ENCODE measurements around the gene MALSU1. TPM values are rescaled to one million over a fixed set of nuclear protein-coding genes. Genes with fewer than 3 reads are reported as not detected.
A peak's percentile ranks its signal among the peaks of the same experiment; 100 is the strongest.

The MALSU1 gene
- total RNA-seq (77.6 and 85.0 TPM in 2 replicates), polyA plus RNA-seq (54.8 and 73.2 TPM in 2 replicates), polyA minus RNA-seq (ENCODE audit: low replicate concordance) (4.6 and 16.1 TPM in 2 replicates)
- polyA plus RNA-seq (2012) = 82.9 and 96.7 TPM in 2 replicates

- Histone ChIP-seq H3K79me2 (ENCODE audit: control insufficient read depth, insufficient read depth, low read length) (peaks cover 38% of the 10 kb centered on the region), H3K4me1 (ENCODE audit: control insufficient read depth, extremely low read depth, insufficient read depth, low read length) (peaks cover 15% of the 10 kb centered on the region), H3K27me3 (ENCODE audit: control insufficient read depth, insufficient read depth, low read length) (no peaks in the 10 kb centered on the region), H3K9ac (ENCODE audit: insufficient read depth, low read length) (peak within 1 kb of the TSS; percentile 84), H3K4me3 (replicated peaks in 1 of 4; ENCODE audit: control extremely low read depth in 1 of 4, insufficient read depth in 1 of 4, low read depth in 3 of 4, low read length in 4 of 4) (peak within 1 kb of the TSS; percentile 82 to 98 (median 93)), H3K4me2 (ENCODE audit: extremely low read depth, insufficient read depth, low read length) (peak within 1 kb of the TSS; percentile 91), H4K20me1 (ENCODE audit: control insufficient read depth, extremely low read depth, insufficient read depth, low read length) (no peaks in the 10 kb centered on the region), H2AFZ (ENCODE audit: low read length) (peak within 1 kb of the TSS; percentile 90), H3K27ac (ENCODE audit: insufficient read depth, low read length) (peak within 1 kb of the TSS; percentile 84), H3K9me3 (ENCODE audit: control insufficient read depth, insufficient read depth, low read depth, low read length) (no peaks in the 10 kb centered on the region), H3K36me3 (ENCODE audit: control insufficient read depth, insufficient read depth, low read length) (no peaks in the 10 kb centered on the region)
- TF ChIP-seq EZH2 (IDR thresholded peaks at IDR 0.05; ENCODE audit: low read length, missing control alignments) (no peak), CTCF (conservative IDR thresholded peaks at IDR 0.05 in 1 of 2, IDR thresholded peaks at IDR 0.05 in 1 of 2; ENCODE audit: low read depth in 1 of 2, low read length in 2 of 2) (no peak)
- peak; percentile 96 for DNase-seq (ENCODE audit: low read depth in 2 of 2)
Observed at GRCh38 chr7:23298885-23299769, at the start of gene MALSU1. Gene MALSU1, plus strand, starts transcription at chr7:23299339. Its CDS starts 14 bp downstream, at chr7:23299353.

GRCh38 chr7:23249486-23249885 lies 49.7 kb upstream of the MALSU1 start:
- no peak for TF ChIP-seq EZH2 (IDR thresholded peaks at IDR 0.05; ENCODE audit: low read length, missing control alignments)
- no peak for TF ChIP-seq CTCF (conservative IDR thresholded peaks at IDR 0.05 in 1 of 2, IDR thresholded peaks at IDR 0.05 in 1 of 2; ENCODE audit: low read depth in 1 of 2, low read length in 2 of 2)
- H3K79me2 ChIP-seq (ENCODE audit: control insufficient read depth, insufficient read depth, low read length) = peaks cover 11% of the 10 kb centered on the region
- DNase-seq (ENCODE audit: low read depth in 2 of 2) = peak in 1 of 2 donors; percentile 14
- no peaks in the 10 kb centered on the region for H3K9me3 ChIP-seq (ENCODE audit: control insufficient read depth, insufficient read depth, low read depth, low read length)
- no peaks in the 10 kb centered on the region for H4K20me1 ChIP-seq (ENCODE audit: control insufficient read depth, extremely low read depth, insufficient read depth, low read length)
- no peak overlapping the region for H3K4me2 ChIP-seq (ENCODE audit: extremely low read depth, insufficient read depth, low read length)
- peak overlapping the region in 1 of 4 experiments; percentile 78 for H3K4me3 ChIP-seq (replicated peaks in 1 of 4; ENCODE audit: control extremely low read depth in 1 of 4, insufficient read depth in 1 of 4, low read depth in 3 of 4, low read length in 4 of 4)
- H3K36me3 ChIP-seq (ENCODE audit: control insufficient read depth, insufficient read depth, low read length) = peaks cover 2% of the 10 kb centered on the region
- peaks cover 6% of the 10 kb centered on the region for H3K27me3 ChIP-seq (ENCODE audit: control insufficient read depth, insufficient read depth, low read length)
- H3K27ac ChIP-seq (ENCODE audit: insufficient read depth, low read length) = no peak overlapping the region
- H3K9ac ChIP-seq (ENCODE audit: insufficient read depth, low read length) = no peak overlapping the region
- H2AFZ ChIP-seq (ENCODE audit: low read length) = no peak overlapping the region
- no peaks in the 10 kb centered on the region for H3K4me1 ChIP-seq (ENCODE audit: control insufficient read depth, extremely low read depth, insufficient read depth, low read length)

GRCh38 chr7:23254051-23254681 lies 45.0 kb upstream of the MALSU1 start:
- Histone ChIP-seq H3K36me3 (ENCODE audit: control insufficient read depth, insufficient read depth, low read length) (peaks cover 2% of the 10 kb centered on the region), H3K4me1 (ENCODE audit: control insufficient read depth, extremely low read depth, insufficient read depth, low read length) (no peaks in the 10 kb centered on the region), H3K4me2 (ENCODE audit: extremely low read depth, insufficient read depth, low read length) (no peak overlapping the region), H3K27me3 (ENCODE audit: control insufficient read depth, insufficient read depth, low read length) (no peaks in the 10 kb centered on the region), H4K20me1 (ENCODE audit: control insufficient read depth, extremely low read depth, insufficient read depth, low read length) (no peaks in the 10 kb centered on the region), H3K4me3 (replicated peaks in 1 of 4; ENCODE audit: control extremely low read depth in 1 of 4, insufficient read depth in 1 of 4, low read depth in 3 of 4, low read length in 4 of 4) (no peak overlapping the region), H2AFZ (ENCODE audit: low read length) (no peak overlapping the region), H3K9me3 (ENCODE audit: control insufficient read depth, insufficient read depth, low read depth, low read length) (no peaks in the 10 kb centered on the region), H3K27ac (ENCODE audit: insufficient read depth, low read length) (no peak overlapping the region), H3K9ac (ENCODE audit: insufficient read depth, low read length) (no peak overlapping the region), H3K79me2 (ENCODE audit: control insufficient read depth, insufficient read depth, low read length) (peaks cover 1% of the 10 kb centered on the region)
- DNase-seq (ENCODE audit: low read depth in 2 of 2) = peak in 1 of 2 donors; percentile 65
- no peak for TF ChIP-seq CTCF (conservative IDR thresholded peaks at IDR 0.05 in 1 of 2, IDR thresholded peaks at IDR 0.05 in 1 of 2; ENCODE audit: low read depth in 1 of 2, low read length in 2 of 2)
- no peak for TF ChIP-seq EZH2 (IDR thresholded peaks at IDR 0.05; ENCODE audit: low read length, missing control alignments)

Data from fibroblast of lung (primary cell).